ENCODE measurements around the gene DLG1.

- no peak for TF ChIP-seq CTCF (IDR thresholded peaks at IDR 0.05)
- TF ChIP-seq POLR2A (IDR thresholded peaks at IDR 0.05), result no peak
Observed at GRCh38 chr3:197337656-197338055, 39.2 kb upstream of the DLG1 start.
